ENCODE results near the gene GPC5. TPM values are rescaled to one million over a fixed set of nuclear protein-coding genes. Genes with fewer than 3 reads are reported as not detected.

GPC5 gene
- total RNA-seq, 1 donor from 2014 or later, result 0.07 TPM

DNA sequence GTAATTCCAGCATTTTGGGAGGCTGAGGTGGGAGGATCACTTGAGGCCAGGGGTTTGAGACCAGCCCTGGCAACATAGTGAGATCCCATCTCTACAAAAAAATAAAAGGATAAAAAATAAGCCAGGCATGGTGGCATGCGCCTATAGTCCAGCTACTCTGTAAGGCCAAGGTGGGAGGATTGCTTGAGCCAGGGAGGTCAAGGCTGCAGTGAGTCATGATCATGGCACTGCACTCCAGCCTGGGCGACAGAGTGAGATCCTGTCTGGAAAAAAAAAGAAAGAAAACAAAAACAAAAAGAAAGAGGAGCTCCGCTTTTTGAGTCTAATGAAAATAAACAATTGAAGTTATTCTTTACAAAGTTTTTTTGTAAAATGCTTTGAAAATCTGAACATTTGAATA, 326.2 kb downstream of the GPC5 start:
- TF ChIP-seq, protein P1, sequence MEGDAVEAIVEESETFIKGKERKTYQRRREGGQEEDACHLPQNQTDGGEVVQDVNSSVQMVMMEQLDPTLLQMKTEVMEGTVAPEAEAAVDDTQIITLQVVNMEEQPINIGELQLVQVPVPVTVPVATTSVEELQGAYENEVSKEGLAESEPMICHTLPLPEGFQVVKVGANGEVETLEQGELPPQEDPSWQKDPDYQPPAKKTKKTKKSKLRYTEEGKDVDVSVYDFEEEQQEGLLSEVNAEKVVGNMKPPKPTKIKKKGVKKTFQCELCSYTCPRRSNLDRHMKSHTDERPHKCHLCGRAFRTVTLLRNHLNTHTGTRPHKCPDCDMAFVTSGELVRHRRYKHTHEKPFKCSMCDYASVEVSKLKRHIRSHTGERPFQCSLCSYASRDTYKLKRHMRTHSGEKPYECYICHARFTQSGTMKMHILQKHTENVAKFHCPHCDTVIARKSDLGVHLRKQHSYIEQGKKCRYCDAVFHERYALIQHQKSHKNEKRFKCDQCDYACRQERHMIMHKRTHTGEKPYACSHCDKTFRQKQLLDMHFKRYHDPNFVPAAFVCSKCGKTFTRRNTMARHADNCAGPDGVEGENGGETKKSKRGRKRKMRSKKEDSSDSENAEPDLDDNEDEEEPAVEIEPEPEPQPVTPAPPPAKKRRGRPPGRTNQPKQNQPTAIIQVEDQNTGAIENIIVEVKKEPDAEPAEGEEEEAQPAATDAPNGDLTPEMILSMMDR (IDR thresholded peaks at IDR 0.05), result no peak
- TF ChIP-seq EZH2phosphoT487 (IDR thresholded peaks at IDR 0.05) (no peak), EZH2 (IDR thresholded peaks at IDR 0.05) (no peak)
- Histone ChIP-seq H3F3A (ENCODE audit: low read depth) (no peaks in the 10 kb centered on the region), H3K4me2 (no peak overlapping the region), H3K4me1 (no peaks in the 10 kb centered on the region), H3K9ac (no peak overlapping the region), H3K27me3 (no peaks in the 10 kb centered on the region), H3K27ac (no peak overlapping the region), H3K36me3 (no peaks in the 10 kb centered on the region), H4K20me1 (ENCODE audit: low read depth) (no peaks in the 10 kb centered on the region), H3K4me3 (no peak overlapping the region), H2AFZ (replicated peaks) (no peak overlapping the region), H3K9me3 (ENCODE audit: low read depth) (no peaks in the 10 kb centered on the region), H3K79me2 (ENCODE audit: low read depth) (no peaks in the 10 kb centered on the region)
- no peak overlapping the region for H3K4me3 Mint-ChIP-seq
- no peaks in the 10 kb centered on the region for H3K4me1 Mint-ChIP-seq
- no peaks in the 10 kb centered on the region for H3K9me3 Mint-ChIP-seq
- H3K27ac Mint-ChIP-seq, result no peak overlapping the region
- no peaks in the 10 kb centered on the region for H3K36me3 Mint-ChIP-seq
- H3K27me3 Mint-ChIP-seq (ENCODE audit: insufficient read depth, low read depth), result peaks cover 2% of the 10 kb centered on the region
- DNase-seq (ENCODE audit: low spot score), result no peak

DNA sequence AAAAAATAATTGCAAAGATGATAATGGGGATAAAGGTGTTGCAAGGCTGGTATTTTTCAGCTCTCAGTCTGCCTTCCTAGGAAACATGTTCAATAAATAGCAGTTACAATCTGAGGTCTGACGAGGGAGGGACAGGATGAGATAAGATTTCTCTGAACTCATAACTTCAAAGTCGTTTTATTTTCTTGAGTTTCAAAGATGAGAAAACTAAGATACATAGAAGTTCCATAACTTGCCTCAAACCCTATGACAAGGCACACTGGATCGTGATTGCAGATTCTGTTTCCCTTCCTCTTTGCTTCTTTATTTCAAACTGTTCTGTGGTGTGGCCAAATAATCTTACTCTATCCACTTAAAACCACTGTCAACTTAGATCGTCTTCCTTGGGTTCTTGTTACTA, 327.2 kb downstream of the GPC5 start:
- H3K4me3 ChIP-seq, result no peak overlapping the region
- Mint-ChIP-seq H3K4me3 (no peak overlapping the region), H3K4me1 (no peaks in the 10 kb centered on the region), H3K27ac (no peak overlapping the region), H3K36me3 (no peaks in the 10 kb centered on the region), H3K9me3 (no peaks in the 10 kb centered on the region), H3K27me3 (ENCODE audit: insufficient read depth, low read depth) (peaks cover 2% of the 10 kb centered on the region)
- H3K4me1 ChIP-seq, result no peaks in the 10 kb centered on the region
- H3K9me3 ChIP-seq (ENCODE audit: low read depth), result no peaks in the 10 kb centered on the region
- no peaks in the 10 kb centered on the region for H4K20me1 ChIP-seq (ENCODE audit: low read depth)
- no peak overlapping the region for H3K4me2 ChIP-seq
- H3K27ac ChIP-seq, result no peak overlapping the region
- no peak overlapping the region for H3K9ac ChIP-seq
- no peaks in the 10 kb centered on the region for H3K36me3 ChIP-seq
- TF ChIP-seq EZH2 (IDR thresholded peaks at IDR 0.05) (no peak), EZH2phosphoT487 (IDR thresholded peaks at IDR 0.05) (no peak)
- TF ChIP-seq, protein P1 (IDR thresholded peaks at IDR 0.05), result no peak
- no peaks in the 10 kb centered on the region for H3F3A ChIP-seq (ENCODE audit: low read depth)
- no peak overlapping the region for H2AFZ ChIP-seq (replicated peaks)
- no peaks in the 10 kb centered on the region for H3K79me2 ChIP-seq (ENCODE audit: low read depth)
- no peaks in the 10 kb centered on the region for H3K27me3 ChIP-seq
- DNase-seq (ENCODE audit: low spot score), result no peak

DNA sequence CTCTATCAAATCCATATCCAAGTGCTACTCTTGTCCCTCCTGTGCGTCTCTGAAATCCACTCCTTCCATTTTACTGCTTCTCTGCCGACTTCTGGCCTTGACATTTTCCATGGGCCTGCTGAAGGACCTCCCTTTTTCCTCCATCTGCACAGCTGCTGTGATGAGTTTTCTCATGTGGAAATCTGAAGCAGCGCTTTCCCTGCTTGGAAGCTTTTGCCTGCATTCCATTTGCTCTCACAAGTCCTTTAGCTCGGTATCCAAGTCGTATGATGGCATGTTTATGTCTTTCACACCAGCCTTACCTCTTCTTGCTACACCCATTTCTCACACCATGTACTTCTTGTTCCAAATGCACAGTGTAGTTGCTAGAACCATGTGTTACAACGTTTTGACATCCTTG, 328.2 kb downstream of the GPC5 start:
- H3K4me1 ChIP-seq, result no peaks in the 10 kb centered on the region
- no peaks in the 10 kb centered on the region for H3K9me3 ChIP-seq (ENCODE audit: low read depth)
- no peaks in the 10 kb centered on the region for H3K79me2 ChIP-seq (ENCODE audit: low read depth)
- H2AFZ ChIP-seq (replicated peaks), result no peak overlapping the region
- H3K36me3 ChIP-seq, result no peaks in the 10 kb centered on the region
- H3K4me3 ChIP-seq, result no peak overlapping the region
- TF ChIP-seq, protein P1 (IDR thresholded peaks at IDR 0.05), result no peak
- TF ChIP-seq EZH2 (IDR thresholded peaks at IDR 0.05) (no peak), EZH2phosphoT487 (IDR thresholded peaks at IDR 0.05) (no peak)
- no peaks in the 10 kb centered on the region for H3K36me3 Mint-ChIP-seq
- H3F3A ChIP-seq (ENCODE audit: low read depth), result no peaks in the 10 kb centered on the region
- no peak overlapping the region for H3K27ac ChIP-seq
- no peaks in the 10 kb centered on the region for H3K27me3 Mint-ChIP-seq (ENCODE audit: insufficient read depth, low read depth)
- H4K20me1 ChIP-seq (ENCODE audit: low read depth), result no peaks in the 10 kb centered on the region
- H3K9me3 Mint-ChIP-seq, result no peaks in the 10 kb centered on the region
- no peak overlapping the region for H3K27ac Mint-ChIP-seq
- no peak overlapping the region for H3K4me2 ChIP-seq
- H3K27me3 ChIP-seq, result no peaks in the 10 kb centered on the region
- no peaks in the 10 kb centered on the region for H3K4me1 Mint-ChIP-seq
- no peak overlapping the region for H3K9ac ChIP-seq
- DNase-seq (ENCODE audit: low spot score), result no peak
- H3K4me3 Mint-ChIP-seq, result no peak overlapping the region
